ENCODE data around the gene SORT1.

The SORT1 gene

DNA sequence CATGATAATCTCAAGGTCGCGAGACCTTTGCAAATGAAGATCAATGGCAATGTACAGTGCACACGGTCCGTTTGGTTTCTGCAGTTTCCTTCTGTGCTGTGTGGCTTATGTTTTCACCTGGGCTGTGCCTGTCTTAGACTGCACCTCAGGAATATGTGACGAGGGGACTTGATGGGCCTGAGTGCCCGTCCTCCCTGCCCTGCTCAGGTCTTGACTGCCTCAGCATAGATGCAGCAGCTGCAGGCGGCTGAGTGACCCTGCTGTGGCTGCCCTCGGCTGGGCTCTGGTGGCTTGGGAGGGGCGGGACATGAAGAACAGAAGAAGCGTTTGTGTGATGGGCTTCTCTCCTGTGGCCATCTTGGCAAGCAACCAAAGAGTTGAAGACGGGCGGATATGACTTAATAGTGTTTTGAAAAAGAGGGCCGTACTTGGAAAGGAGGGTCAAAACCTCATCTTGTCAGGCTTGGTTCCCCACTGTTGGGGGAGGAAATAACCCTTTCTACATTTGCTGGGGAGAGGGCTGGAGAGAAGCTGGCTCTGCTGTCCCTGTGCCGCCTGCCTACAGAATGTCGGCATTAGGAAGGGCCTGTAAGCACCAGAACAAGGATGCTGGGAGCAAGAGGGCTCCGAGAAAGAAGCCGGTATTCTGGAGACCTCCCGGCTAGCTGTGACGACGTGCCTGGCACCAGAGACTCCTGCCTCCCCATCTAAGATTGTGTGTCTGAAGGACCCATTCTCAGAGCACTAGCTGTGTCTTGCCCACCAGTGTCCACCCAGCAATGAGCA, 98.0 kb downstream of the SORT1 start:
- TF ChIP-seq, protein P1, sequence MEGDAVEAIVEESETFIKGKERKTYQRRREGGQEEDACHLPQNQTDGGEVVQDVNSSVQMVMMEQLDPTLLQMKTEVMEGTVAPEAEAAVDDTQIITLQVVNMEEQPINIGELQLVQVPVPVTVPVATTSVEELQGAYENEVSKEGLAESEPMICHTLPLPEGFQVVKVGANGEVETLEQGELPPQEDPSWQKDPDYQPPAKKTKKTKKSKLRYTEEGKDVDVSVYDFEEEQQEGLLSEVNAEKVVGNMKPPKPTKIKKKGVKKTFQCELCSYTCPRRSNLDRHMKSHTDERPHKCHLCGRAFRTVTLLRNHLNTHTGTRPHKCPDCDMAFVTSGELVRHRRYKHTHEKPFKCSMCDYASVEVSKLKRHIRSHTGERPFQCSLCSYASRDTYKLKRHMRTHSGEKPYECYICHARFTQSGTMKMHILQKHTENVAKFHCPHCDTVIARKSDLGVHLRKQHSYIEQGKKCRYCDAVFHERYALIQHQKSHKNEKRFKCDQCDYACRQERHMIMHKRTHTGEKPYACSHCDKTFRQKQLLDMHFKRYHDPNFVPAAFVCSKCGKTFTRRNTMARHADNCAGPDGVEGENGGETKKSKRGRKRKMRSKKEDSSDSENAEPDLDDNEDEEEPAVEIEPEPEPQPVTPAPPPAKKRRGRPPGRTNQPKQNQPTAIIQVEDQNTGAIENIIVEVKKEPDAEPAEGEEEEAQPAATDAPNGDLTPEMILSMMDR (conservative IDR thresholded peaks at IDR 0.05; ENCODE audit: low read depth, low read length): no peak
- no peak overlapping the region for H3K4me3 ChIP-seq (ENCODE audit: low read depth, low read length)
- DNase-seq (ENCODE audit: low read depth): peak; percentile 92

DNA sequence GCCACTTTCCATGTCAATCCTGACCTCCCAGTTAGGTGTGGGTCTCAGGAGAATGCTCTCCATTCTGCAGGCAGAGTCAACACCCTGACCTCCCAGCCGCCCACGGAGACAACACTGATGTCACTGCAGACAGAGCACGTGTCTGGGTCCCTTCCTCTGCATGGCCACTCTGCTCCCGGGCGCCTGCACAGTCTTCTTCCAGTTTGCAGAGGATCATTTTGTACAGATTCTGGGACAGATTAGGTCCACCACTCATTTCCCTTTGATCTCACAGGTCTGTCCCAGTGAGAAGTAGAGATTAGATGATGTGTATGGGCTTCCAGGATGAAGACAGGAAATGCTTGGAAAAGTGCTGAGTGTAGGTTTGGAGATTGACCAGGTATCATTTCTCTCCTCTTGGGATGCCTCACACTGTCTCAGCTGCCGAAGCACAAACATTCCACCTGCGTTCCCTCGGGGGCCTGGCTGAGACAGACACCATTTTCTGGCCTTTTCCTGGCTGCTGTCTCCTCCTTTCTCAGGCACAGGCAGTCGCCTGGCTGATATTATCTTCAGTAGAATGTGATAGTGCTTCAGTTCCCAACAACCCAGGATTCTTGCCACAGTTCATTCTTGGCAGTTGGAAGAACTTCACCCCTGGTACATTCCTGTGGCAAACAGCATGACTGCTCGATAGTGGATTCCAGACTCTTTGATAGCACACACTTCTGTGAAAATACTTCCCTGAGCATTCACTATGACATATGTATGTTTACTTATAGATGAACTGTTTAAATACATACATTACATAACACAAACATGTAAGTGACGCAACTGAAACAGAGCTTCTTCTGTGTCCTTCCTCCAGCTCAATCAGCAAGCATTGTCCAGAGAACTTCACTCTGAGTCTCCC, 98.8 kb downstream of the SORT1 start:
- TF ChIP-seq, protein P1 (conservative IDR thresholded peaks at IDR 0.05; ENCODE audit: low read depth, low read length): no peak
- no peak overlapping the region for H3K4me3 ChIP-seq (ENCODE audit: low read depth, low read length)
- DNase-seq (ENCODE audit: low read depth): peak; percentile 97

DNA sequence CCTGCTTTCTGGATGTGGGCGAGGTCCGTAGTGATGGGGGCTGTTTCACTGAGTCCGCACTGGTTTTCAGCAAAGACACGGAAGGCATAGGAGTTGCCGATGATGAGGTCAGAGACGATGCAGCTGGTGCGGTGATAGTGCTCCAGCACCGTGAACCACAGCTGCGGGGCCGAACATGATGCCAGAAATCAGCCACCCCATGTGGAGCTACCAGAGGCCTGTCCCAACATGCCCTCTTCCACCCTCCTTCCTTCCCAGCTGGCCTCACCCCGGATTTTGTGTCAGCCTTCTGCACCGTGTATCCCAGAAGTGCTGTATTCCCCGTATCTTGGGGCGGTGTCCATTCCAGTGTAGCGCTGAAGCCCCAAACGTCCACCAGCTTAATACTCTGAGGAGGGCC, 100.9 kb downstream of the SORT1 start:
- DNase-seq (ENCODE audit: low read depth): no peak
- no peak overlapping the region for H3K4me3 ChIP-seq (ENCODE audit: low read depth, low read length)

DNA sequence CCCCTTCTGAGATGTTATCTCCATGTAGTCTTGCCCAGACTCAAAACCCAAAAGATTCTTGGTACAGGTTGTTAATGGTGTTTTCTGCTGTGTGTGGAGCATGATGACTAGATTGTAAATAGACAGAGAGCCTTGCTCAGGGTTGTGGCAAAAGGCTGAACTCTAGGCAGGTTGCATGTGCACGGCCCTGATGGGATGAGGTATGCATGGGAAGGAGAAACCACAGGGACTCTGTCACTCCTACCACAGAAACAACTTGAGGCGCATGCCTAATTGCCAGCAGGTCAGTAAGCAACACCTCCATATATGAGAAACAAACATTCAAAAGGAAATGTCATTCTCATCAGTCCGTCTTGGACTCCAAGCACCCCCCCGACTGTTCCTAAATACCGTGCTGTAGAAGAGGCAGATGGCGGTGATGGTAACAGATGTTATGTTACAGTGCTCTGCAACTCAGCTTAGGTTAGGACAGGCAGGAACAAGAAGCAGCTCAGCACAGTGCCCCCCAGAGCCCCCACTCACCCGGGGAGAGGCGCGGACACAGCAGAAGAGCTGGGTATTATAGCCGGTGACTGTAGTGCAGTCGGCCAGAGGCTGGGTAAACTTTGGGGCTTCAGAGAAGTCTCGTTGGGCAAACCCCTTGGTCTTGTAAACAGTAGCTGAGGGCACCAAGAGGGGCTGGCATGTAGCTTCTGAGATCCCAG, 101.9 kb downstream of the SORT1 start:
- no peak for DNase-seq (ENCODE audit: low read depth)
- no peak overlapping the region for H3K4me3 ChIP-seq (ENCODE audit: low read depth, low read length)
- TF ChIP-seq, protein P1 (conservative IDR thresholded peaks at IDR 0.05; ENCODE audit: low read depth, low read length): no peak

More for the DNA sequence above, 100.9 kb downstream of the SORT1 start:
- TF ChIP-seq, protein P1 (conservative IDR thresholded peaks at IDR 0.05; ENCODE audit: low read depth, low read length): no peak

DNA sequence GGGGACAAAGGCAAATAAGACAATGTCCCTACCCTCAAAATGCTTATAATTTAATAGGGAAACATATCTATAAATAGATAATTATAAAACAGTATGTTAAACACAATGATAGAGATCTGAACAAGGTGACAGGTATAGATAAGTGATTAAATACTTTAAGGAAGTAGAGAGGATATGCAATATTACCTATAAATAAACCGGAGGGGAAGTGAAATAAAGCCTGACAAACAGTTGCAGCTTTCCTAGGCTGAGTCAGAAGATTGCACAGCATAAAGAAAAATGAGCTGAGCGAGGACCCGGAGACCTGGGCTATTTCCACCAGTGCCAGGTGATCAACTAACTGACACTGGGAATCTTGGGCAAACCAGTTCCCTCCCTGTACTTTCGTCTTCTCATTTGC, 103.2 kb downstream of the SORT1 start:
- no peak for DNase-seq (ENCODE audit: low read depth)
- TF ChIP-seq, protein P1 (conservative IDR thresholded peaks at IDR 0.05; ENCODE audit: low read depth, low read length): no peak
- no peak overlapping the region for H3K4me3 ChIP-seq (ENCODE audit: low read depth, low read length)

DNA sequence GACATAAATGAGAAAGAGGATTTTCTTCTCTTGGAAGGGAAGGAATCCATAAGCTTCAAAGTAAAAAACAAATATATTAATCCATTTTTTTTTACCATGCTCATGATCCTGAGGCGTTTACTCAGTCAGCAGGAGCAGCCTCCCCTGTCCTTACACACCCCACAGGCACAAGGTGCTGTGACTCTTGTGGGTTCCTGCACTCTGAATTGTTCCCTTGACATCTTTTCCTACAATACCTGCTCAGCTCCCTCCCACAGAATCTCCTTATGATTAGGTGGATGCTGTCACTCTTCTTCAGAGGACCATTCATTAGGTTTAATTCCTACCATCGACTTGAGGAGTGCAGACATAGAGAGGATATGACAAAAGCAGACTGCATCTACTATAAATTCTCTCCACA, 104.7 kb downstream of the SORT1 start:
- no peak overlapping the region for H3K4me3 ChIP-seq (ENCODE audit: low read depth, low read length)
- DNase-seq (ENCODE audit: low read depth): no peak

More for the DNA sequence above, 104.7 kb downstream of the SORT1 start:
- TF ChIP-seq, protein P1 (conservative IDR thresholded peaks at IDR 0.05; ENCODE audit: low read depth, low read length): no peak

All from choroid plexus epithelial cell (primary cell).